ENCODE measurements around the gene APP.

Gene APP

GRCh38 chr21:26011292-26011940 is 159.2 kb downstream of the APP start:
- no peak overlapping the region for H3K4me2 ChIP-seq (ENCODE audit: low read length)
- H3K27ac ChIP-seq (ENCODE audit: low read depth, low read length, poor library complexity, severe bottlenecking) = no peak overlapping the region
- H3K4me3 ChIP-seq (ENCODE audit: low read depth, low read length, poor library complexity, severe bottlenecking) = no peak overlapping the region
- no peaks in the 10 kb centered on the region for H3K27me3 ChIP-seq (ENCODE audit: insufficient read depth, low read length)
- no peaks in the 10 kb centered on the region for H3K36me3 ChIP-seq (ENCODE audit: insufficient read depth, low read length)
- H2AFZ ChIP-seq (ENCODE audit: low read length) = no peak overlapping the region
- no peaks in the 10 kb centered on the region for H3K4me1 ChIP-seq (ENCODE audit: insufficient read depth, low read length, severe bottlenecking)
- H3K9me3 ChIP-seq (ENCODE audit: low read length) = no peaks in the 10 kb centered on the region
- no peaks in the 10 kb centered on the region for H3K9me2 ChIP-seq (ENCODE audit: low read depth, low read length)
- TF ChIP-seq, protein P1, sequence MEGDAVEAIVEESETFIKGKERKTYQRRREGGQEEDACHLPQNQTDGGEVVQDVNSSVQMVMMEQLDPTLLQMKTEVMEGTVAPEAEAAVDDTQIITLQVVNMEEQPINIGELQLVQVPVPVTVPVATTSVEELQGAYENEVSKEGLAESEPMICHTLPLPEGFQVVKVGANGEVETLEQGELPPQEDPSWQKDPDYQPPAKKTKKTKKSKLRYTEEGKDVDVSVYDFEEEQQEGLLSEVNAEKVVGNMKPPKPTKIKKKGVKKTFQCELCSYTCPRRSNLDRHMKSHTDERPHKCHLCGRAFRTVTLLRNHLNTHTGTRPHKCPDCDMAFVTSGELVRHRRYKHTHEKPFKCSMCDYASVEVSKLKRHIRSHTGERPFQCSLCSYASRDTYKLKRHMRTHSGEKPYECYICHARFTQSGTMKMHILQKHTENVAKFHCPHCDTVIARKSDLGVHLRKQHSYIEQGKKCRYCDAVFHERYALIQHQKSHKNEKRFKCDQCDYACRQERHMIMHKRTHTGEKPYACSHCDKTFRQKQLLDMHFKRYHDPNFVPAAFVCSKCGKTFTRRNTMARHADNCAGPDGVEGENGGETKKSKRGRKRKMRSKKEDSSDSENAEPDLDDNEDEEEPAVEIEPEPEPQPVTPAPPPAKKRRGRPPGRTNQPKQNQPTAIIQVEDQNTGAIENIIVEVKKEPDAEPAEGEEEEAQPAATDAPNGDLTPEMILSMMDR (IDR thresholded peaks at IDR 0.05; ENCODE audit: low read length) = no peak; the same call in 1 of the 2 replicates
- TF ChIP-seq EZH2 (IDR thresholded peaks at IDR 0.05; ENCODE audit: borderline replicate concordance, low read length) = no peak
- H3K9ac ChIP-seq (ENCODE audit: low read length) = no peak overlapping the region
- H3K79me2 ChIP-seq (ENCODE audit: insufficient read depth, low read length) = no peaks in the 10 kb centered on the region
- H4K20me1 ChIP-seq (ENCODE audit: insufficient read depth, low read length) = no peaks in the 10 kb centered on the region
- H3F3A ChIP-seq (ENCODE audit: insufficient read depth, low read length) = no peaks in the 10 kb centered on the region

DNA sequence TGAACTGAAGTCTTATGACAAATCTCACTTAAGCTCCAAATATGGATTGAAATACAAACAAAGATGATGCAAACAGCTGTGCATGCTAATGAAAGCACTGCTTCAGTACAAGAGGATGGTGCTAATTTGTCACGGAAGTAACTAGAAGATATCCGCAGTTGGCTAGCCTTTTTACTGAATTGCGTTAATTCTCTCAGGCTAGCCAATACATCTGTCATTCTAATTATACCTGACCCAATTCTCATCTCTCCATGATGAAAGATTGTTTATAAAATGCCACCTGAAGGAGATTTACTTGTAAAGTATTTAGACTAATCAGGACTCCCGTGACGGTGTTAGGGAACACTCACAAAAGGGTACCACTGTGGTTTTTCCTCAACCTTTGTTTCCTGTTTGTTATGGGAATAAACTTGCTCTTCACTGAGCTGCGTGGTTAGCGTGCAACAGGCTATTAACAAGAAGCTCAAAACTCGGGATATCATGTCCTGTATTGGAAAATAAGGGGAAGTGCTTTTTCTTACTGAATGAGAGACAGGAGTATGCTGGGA is 162.5 kb downstream of the APP start:
- Histone ChIP-seq H3K27me3 (ENCODE audit: insufficient read depth, low read length) (no peaks in the 10 kb centered on the region), H3K79me2 (ENCODE audit: insufficient read depth, low read length) (no peaks in the 10 kb centered on the region), H3K4me3 (ENCODE audit: low read depth, low read length, poor library complexity, severe bottlenecking) (no peak overlapping the region), H3K36me3 (ENCODE audit: insufficient read depth, low read length) (no peaks in the 10 kb centered on the region), H3K9ac (ENCODE audit: low read length) (no peak overlapping the region), H3F3A (ENCODE audit: insufficient read depth, low read length) (no peaks in the 10 kb centered on the region), H3K9me3 (ENCODE audit: low read length) (no peaks in the 10 kb centered on the region), H4K20me1 (ENCODE audit: insufficient read depth, low read length) (no peaks in the 10 kb centered on the region), H2AFZ (ENCODE audit: low read length) (no peak overlapping the region), H3K4me2 (ENCODE audit: low read length) (no peak overlapping the region), H3K4me1 (ENCODE audit: insufficient read depth, low read length, severe bottlenecking) (no peaks in the 10 kb centered on the region), H3K9me2 (ENCODE audit: low read depth, low read length) (no peaks in the 10 kb centered on the region), H3K27ac (ENCODE audit: low read depth, low read length, poor library complexity, severe bottlenecking) (no peak overlapping the region)
- TF ChIP-seq EZH2 (IDR thresholded peaks at IDR 0.05; ENCODE audit: borderline replicate concordance, low read length) = no peak
- TF ChIP-seq, protein P1 (IDR thresholded peaks at IDR 0.05; ENCODE audit: low read length) = no peak

DNA sequence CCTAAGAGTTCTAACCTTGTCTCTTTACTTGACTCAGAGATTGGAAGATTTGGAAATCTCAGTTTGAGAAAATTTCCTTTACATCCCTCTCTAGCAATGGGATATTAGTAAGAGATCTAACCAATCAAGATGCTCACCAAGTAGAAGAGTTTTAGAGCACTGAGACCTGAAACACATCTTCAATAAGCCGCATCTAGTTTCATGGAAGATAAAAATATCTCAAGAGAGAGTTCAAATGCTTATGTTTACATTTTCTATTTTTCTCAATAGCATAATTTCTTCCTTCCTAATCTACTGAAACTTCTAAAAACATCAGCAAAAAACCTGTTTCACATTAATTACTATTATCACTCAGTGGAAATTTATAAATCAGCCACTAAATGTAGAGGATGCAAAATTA is 165.1 kb downstream of the APP start:
- Histone ChIP-seq H3K36me3 (ENCODE audit: insufficient read depth, low read length) (no peaks in the 10 kb centered on the region), H3K27me3 (ENCODE audit: insufficient read depth, low read length) (no peaks in the 10 kb centered on the region), H4K20me1 (ENCODE audit: insufficient read depth, low read length) (no peaks in the 10 kb centered on the region), H3K4me2 (ENCODE audit: low read length) (no peak overlapping the region), H3K27ac (ENCODE audit: low read depth, low read length, poor library complexity, severe bottlenecking) (no peak overlapping the region), H3F3A (ENCODE audit: insufficient read depth, low read length) (no peaks in the 10 kb centered on the region), H3K79me2 (ENCODE audit: insufficient read depth, low read length) (no peaks in the 10 kb centered on the region), H2AFZ (ENCODE audit: low read length) (no peak overlapping the region), H3K4me3 (ENCODE audit: low read depth, low read length, poor library complexity, severe bottlenecking) (no peak overlapping the region), H3K9me3 (ENCODE audit: low read length) (no peaks in the 10 kb centered on the region), H3K4me1 (ENCODE audit: insufficient read depth, low read length, severe bottlenecking) (no peaks in the 10 kb centered on the region), H3K9me2 (ENCODE audit: low read depth, low read length) (no peaks in the 10 kb centered on the region), H3K9ac (ENCODE audit: low read length) (no peak overlapping the region)
- TF ChIP-seq EZH2 (IDR thresholded peaks at IDR 0.05; ENCODE audit: borderline replicate concordance, low read length) = no peak
- TF ChIP-seq, protein P1 (IDR thresholded peaks at IDR 0.05; ENCODE audit: low read length) = no peak
